Esophagus muscularis mucosa (tissue), 3 donors: ENCODE results near the gene KIFC1.

ENCODE experiments used
- POLR2AphosphoS5 ChIP-seq, 2 donors: sonication (generic); formaldehyde crosslinking; IDR thresholded peaks; one replicate each; pipeline ENCODE4 v1.6.1; 2017; ENCODE audit warnings: antibody characterized with exemption in 2 of 2
- TF ChIP-seq, protein P1 (sequence below), 3 experiments: fragments of 200-600 bp in 2 of 3; fragments of 450-650 bp in 1 of 3; sonication (generic) in 2 of 3; IDR thresholded peaks; one replicate each; pipeline ENCODE4 v1.5.1; 2017 to 2019; ENCODE audit warnings: antibody characterized with exemption in 3 of 3, mild to moderate bottlenecking in 2 of 3, moderate library complexity in 1 of 3

DNA sequence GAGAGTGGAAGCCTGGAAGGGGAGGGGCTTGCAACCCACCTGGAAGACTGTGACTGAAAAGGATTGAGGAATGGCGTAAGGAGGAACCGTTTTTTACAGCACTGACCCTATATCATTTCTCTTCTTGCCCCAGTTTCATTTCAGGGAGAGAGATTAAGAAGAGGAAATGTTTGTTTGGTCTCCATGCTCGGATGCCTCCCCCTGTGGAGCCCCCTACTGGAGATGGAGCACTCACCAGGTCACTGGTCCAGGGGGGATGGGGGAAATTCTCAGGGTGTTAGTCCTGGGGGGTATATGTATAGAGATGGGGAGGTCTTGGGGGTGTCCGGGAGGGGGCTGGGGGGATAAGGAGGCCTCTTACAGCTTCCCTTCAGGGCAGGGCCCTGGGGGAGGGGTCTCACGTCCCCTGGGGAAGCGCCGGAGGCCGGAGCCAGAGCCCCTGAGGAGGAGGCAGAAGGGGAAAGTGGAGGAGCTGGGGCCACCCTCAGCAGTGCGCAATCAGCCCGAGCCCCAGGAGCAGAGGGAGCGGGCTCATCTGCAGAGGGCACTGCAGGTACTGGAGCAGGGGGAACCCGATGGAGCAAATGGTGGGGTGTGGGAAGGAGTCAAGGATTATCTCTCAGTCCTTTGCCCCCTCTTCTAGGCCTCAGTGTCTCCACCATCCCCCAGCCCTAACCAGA is 23.1 kb downstream of the KIFC1 start:
- TF ChIP-seq POLR2AphosphoS5 (IDR thresholded peaks at IDR 0.05): no peak
- TF ChIP-seq, protein P1, sequence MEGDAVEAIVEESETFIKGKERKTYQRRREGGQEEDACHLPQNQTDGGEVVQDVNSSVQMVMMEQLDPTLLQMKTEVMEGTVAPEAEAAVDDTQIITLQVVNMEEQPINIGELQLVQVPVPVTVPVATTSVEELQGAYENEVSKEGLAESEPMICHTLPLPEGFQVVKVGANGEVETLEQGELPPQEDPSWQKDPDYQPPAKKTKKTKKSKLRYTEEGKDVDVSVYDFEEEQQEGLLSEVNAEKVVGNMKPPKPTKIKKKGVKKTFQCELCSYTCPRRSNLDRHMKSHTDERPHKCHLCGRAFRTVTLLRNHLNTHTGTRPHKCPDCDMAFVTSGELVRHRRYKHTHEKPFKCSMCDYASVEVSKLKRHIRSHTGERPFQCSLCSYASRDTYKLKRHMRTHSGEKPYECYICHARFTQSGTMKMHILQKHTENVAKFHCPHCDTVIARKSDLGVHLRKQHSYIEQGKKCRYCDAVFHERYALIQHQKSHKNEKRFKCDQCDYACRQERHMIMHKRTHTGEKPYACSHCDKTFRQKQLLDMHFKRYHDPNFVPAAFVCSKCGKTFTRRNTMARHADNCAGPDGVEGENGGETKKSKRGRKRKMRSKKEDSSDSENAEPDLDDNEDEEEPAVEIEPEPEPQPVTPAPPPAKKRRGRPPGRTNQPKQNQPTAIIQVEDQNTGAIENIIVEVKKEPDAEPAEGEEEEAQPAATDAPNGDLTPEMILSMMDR (IDR thresholded peaks at IDR 0.05): no peak
